NB4 (cell line): Measurements from ENCODE around the gene TMED6.
A peak's percentile ranks its signal among the peaks of the same experiment; 100 is the strongest.

Experiments
- DNase-seq: peaks from one replicate; pipeline ENCODE4 v3.0.0; 2010; ENCODE audit warnings: low read depth
- H3K4me3 ChIP-seq: one replicate; pipeline ENCODE4 v1.5.1; 2011; ENCODE audit warnings: mild to moderate bottlenecking, low read depth, low read length, moderate library complexity
- CTCF ChIP-seq: IDR thresholded peaks from one replicate; pipeline ENCODE4 v1.5.1; 2012; ENCODE audit warnings: low read depth, low read length
- MAX ChIP-seq: IDR thresholded peaks from 2 replicates; pipeline ENCODE4 v1.6.1; 2011; ENCODE audit warnings: low read depth, low read length
- MYC ChIP-seq: IDR thresholded peaks from 2 replicates; pipeline ENCODE4 v1.6.1; 2011; ENCODE audit warnings: low read depth, low read length
- POLR2A ChIP-seq: IDR thresholded peaks from 2 replicates; pipeline ENCODE4 v1.6.1; 2011; ENCODE audit warnings: mild to moderate bottlenecking; ENCODE audit not compliant: insufficient read length; ENCODE audit errors: extremely low read depth

TMED6 gene

GRCh38 chr16:69324585-69325253 lies 26.9 kb downstream of the TMED6 start:
- TF ChIP-seq MAX (no peak), POLR2A (no peak), MYC (no peak), CTCF (no peak)
- peak overlapping the region; percentile 11 for H3K4me3 ChIP-seq
- no peak for DNase-seq

GRCh38 chr16:69324013-69324531 lies 27.5 kb downstream of the TMED6 start:
- H3K4me3 ChIP-seq: no peak overlapping the region
- no peak for DNase-seq
- TF ChIP-seq CTCF (no peak), MAX (no peak), MYC (no peak), POLR2A (no peak)

GRCh38 chr16:69323415-69323814 lies 28.2 kb downstream of the TMED6 start:
- H3K4me3 ChIP-seq: no peak overlapping the region
- no peak for DNase-seq
- TF ChIP-seq CTCF (no peak), MAX (no peak), POLR2A (no peak), MYC (no peak)

- peak; percentile 46 for DNase-seq
- TF ChIP-seq MAX (no peak), POLR2A (no peak), CTCF (no peak), MYC (no peak)
Observed at GRCh38 chr16:69322343-69322742, 29.2 kb downstream of the TMED6 start.

GRCh38 chr16:69321080-69321479 lies 30.5 kb downstream of the TMED6 start:
- no peak for DNase-seq
- TF ChIP-seq MYC (no peak), MAX (no peak), CTCF (no peak), POLR2A (no peak)
- H3K4me3 ChIP-seq: no peak overlapping the region

More at GRCh38 chr16:69322343-69322742, 29.2 kb downstream of the TMED6 start:
- H3K4me3 ChIP-seq: no peak overlapping the region
